ENCODE results near the gene RELL2.

The RELL2 gene

DNA sequence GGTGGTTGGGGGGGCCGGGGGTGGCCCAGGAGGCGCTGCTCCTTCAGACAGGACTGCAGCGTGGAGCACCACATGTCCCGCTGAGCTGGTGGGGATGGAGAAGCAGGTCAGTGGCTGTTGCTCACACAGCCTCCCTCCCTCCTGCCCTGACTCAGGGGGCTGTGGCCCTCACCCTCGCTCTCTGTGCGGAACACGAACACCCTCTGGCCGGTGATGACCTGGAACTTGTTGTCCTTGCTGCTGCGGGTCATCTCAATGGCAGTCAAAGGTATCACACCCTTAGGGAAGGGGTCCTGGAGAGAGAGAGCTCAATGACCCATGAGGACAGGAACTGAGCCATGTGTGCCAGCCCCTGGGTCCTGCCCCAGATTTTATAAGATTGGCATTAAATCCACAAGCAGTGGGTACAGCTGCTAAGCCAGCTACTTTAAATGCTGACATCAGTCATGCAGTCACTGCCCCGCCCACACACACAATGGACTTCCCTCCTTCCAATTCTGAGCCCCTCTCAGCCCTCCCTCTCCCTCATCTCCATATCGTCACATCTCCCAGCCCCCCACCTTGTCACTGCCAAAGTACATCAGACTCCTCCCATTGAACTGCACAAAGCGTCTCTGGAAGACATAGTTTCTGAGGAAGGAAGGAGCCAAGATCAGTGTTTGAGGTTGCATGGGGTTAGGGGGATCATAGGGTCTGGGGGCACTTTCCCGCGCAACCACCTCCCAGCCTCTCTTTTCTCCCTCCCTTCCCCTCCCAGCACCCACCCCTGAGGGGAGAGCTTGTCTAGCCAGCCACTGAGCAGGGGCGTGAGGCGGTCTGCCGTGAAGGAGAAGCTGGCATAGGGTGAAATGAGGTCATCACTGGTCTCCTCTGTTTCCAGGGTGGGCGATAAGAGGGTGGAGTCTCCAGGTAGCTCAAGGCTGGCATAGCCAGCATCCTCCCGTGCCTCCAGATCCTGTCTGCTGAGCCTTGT lies 36.3 kb downstream of the RELL2 start:
- in situ Hi-C loops (cut with HindIII; ENCODE audit: low sequenced_read_pairs): no loop called here

DNA sequence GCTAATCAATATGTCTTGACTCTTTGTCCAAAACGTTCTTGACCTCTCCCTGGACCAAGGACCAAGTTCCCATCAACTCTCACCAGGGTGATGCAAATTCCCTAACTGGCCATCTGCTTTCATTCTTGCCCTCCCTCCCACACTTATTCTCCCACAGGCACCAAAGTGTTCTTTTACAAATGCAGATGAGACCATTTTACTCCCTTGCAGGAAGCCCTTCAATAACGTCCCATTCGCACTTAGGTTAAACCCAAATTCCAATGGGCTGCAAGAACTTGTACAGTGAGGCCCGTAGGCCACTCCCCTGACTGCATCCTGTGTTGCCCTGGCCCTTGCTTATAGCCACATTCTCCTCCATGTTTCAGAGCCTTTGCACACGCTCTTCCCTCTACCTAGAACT lies 38.0 kb downstream of the RELL2 start:
- in situ Hi-C loops (cut with HindIII; ENCODE audit: low sequenced_read_pairs): no loop called here

DNA sequence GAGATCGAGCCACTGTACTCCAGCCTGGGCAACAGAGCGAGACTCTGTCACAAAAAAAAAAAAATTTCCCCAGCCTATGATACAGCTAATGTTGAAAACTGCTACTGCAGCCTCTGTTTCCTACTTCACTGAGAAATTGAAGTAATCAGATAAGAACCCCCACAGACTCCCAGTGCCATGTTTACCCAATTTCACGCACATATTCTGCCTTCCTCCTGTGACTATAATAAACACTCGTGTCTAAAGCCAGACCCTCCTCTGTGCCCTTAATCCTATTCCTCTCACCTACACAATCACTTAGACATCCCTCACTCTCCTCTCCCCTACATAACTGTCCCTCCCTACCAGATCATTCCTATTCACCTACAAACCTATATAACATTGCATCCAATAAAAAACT lies 38.9 kb downstream of the RELL2 start:
- in situ Hi-C loops (cut with HindIII; ENCODE audit: low sequenced_read_pairs): no loop called here

DNA sequence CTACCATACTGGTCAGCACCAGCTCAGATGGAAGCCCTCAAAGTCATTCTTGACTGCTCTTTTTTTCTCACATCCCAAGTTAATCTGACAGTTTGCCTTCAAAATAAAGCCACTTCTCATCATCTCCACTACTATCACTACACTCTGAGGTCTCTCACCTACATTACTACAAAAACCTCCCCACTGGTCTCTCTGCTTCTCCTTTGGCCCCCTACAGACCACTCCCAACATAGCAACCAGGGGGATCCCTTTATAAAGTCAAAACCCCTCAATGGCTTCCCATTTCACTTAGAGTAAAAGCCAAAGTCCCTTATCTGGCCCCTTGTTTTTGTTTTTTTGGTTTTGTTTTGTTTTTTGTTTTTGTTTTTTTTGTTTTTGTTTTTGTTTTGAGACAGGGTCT lies 40.6 kb downstream of the RELL2 start:
- in situ Hi-C loops (cut with HindIII; ENCODE audit: low sequenced_read_pairs): no loop called here

DNA sequence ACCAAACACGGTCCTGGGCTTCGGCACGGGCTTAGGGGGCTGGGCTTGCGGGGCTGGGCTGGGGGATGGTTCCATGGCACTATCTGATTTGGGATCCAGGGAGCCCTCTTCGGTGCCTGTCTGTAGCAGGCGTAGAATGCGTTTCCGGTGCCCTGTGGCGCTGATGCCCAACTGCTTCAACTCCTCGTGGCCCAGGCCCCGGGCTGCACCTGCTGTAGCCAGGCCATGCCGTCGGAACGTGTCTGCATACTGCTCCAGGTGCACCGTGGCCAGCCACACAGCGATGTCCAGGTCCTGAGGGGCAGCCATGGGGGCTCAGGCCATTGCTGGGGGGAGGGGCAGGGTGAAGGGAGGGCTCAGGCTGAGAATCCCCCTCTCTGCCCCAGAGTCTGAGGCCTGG lies 43.4 kb downstream of the RELL2 start:
- in situ Hi-C loops (cut with HindIII; ENCODE audit: low sequenced_read_pairs): loop anchor here (5.0 kb wide), 1 partner anchor 52 kb away; no protein-coding TSS in a partner anchor

DNA sequence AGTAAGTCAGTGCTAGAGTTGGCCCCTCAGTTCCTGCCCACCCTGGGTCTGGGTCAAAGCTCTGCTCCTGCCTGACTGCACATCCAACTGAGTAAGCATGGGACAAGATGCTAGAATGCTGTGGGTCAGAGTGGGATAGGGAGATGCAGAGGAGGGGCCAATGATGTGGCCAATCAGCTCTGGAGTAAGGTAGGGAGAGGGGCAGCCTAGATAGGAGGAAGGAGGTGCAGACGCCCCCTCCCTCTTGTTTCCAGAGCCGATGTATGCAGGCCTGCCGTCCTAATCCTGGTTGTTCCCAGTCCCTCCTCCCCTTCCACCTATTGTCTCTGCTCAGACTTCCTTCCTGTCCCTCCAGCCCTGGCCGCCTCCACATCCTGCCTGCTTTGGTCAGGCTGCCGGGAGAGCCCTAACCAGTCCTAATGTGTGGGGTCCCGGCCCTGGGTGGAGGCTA lies 44.0 kb downstream of the RELL2 start:
- in situ Hi-C loops (cut with HindIII; ENCODE audit: low sequenced_read_pairs): loop anchor here (5.0 kb wide), 1 partner anchor 52 kb away; no protein-coding TSS in a partner anchor

DNA sequence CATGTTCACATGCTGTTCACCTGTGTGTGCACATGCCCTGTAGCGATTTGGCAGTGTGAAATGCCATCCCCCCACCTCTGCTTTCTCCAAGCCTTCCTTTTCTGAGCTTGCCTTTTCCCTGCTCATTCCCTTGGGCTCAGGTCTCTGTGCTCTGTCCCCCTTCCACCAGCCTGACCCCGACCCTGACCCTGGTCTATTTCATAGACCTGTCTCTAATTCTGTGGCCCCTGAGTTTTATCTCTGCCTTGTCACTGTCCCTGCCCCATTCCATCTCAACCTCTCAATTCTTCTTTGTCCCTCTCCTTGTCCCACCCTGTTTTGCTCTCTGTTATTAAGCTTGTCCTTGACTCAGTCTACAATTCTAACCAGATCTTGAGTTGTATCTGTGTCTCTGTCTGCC lies 44.5 kb downstream of the RELL2 start:
- in situ Hi-C loops (cut with HindIII; ENCODE audit: low sequenced_read_pairs): loop anchor here (5.0 kb wide), 1 partner anchor 51 kb away; no protein-coding TSS in a partner anchor

DNA sequence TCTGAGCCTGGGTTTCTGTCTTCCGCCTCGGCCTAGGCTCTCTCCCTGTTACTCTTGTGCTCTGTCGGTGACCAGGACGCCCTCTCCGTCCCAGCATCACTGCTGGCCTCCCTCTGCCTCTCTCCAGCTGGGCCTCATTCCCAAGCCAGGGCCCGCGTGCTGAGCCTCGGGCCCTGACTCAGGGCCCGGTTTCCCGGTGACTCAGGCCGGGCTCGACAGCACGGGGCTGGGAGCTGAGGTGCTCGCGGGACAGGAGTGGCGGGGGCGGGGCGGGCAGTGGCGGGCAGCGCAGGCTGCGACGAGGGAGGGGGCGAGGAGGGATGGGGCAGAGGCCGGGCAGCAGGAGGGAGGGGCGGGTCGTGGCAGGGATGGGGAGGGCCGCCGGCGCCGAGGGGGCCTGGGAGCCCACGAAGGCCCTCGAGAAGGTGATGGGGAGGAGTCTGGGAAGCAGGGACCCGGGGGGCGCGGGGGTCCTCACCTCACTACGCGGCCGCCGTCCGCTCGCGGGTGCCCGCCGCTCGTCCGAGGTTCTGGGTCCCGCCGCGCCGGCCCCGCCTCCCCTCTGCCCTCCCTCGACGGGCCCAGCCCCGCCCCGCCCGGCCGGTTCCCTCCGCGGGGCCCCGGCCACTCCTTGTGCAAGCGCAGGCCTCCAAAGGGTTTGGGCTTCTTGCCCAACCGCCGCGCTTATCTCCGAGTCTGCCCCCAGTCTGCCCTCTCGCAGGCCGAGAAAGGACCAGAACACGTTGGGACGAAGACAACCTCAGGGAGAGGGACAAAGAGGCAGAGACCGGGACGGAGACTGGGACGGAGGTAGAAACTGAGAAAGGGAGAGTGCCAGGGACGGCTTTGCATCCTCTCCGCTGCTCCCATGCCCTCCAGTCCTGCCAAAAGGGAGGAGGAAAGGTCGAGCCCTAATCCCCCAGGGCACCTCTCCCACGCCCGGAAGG lies 45.2 kb downstream of the RELL2 start, which contains the start of gene ARAP3:
Gene ARAP3 (minus strand): TSS at position 536 of the 947 bp plus-strand sequence. CDS start 1,744 bp downstream, outside the sequence.
- in situ Hi-C loops (cut with HindIII; ENCODE audit: low sequenced_read_pairs): loop anchor here (5.0 kb wide), 1 partner anchor 50 kb away; no protein-coding TSS in a partner anchor

DNA sequence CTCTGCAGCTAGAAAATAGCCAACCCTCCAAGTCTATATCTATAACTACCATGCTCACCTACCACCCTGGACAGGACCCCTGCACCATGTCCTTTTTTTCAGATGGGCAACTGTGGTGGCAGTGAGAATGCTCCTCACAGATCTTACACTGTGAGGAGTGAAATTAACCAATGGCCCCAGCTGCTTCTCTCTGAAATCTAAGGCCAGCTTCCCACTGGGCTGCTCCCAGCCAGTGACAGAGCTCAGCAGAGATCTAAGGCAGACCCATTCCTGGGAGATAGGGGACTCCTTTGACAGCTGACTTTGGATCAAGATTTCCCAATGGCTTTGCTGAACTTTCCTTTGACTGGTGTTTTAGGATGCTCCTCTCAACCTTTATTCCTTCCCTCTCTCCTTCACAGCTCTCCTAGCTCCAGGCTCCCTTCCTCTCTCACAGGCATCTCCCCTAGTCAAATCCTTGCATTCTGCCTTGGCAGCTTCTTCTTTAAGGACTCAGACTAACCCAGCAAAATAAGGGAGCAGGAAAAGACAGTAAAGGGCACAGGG lies 46.9 kb downstream of the RELL2 start:
- in situ Hi-C loops (cut with HindIII; ENCODE audit: low sequenced_read_pairs): loop anchor here (5.0 kb wide), 1 partner anchor 49 kb away; no protein-coding TSS in a partner anchor

DNA sequence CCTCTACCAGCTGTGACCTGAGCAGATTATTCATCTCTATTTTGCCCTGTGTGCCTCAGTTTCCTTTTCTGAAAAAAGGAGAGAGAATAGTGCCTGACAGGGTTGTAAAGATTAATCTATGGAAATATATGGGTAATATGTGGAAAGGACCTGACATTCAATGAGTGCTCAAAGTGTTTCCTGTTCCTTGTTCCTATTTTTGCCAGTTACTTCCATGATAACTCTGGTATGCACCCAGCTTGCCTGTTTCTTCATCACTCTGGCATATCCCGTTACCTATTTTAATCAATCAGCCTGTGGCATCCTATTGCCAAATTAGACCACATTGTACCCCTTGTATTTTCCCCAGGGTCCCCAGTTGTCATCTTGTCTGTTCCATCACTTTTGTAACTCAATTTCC lies 48.8 kb downstream of the RELL2 start:
- in situ Hi-C loops (cut with HindIII; ENCODE audit: low sequenced_read_pairs): no loop called here

DNA sequence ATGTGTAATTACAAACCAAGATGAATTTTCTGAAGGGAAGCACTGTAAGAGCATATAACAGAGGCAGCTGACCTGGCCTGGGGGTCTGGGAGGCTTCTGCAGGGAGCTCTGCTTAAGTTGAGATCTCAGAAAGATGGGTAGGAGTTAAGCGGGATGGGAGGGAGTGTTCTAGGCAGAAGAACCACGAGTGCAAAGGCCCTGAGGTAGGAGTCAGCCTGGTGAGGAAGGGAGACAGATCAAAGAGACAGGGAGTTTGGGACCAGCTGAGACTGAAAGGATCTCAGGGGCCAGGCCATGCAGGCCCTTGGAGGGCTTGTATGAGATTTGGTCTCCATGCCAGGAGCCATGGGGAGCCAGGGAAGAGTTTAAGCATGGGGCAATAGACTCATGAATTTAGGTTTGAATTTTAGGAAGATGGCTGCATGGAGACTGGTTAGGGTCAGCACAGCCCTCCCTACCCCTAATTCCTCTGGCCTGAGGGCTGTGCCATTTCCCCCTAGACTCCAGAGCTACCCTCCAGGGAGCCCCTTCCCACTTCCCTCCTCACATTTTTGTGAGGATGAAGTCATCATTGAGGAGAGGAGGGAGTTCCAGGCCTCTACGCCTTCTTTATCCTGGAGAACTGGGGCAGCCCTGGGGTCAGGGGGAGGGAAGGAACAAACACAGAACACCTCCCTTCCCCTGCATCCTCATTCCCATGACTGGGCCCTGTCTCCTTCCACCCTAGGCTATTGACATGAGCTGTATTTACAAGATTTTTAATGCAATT lies 50.0 kb downstream of the RELL2 start:
- in situ Hi-C loops (cut with HindIII; ENCODE audit: low sequenced_read_pairs): no loop called here

Measured in endothelial cell of hepatic sinusoid (primary cell).